T-helper 1 cell (primary cell): ENCODE measurements around the gene CNTN4.

Experiments
- DNase-seq, 5 donors: peaks; one replicate each; pipeline ENCODE4 v3.0.0-alpha.2; 2012 to 2020

Gene CNTN4

DNA sequence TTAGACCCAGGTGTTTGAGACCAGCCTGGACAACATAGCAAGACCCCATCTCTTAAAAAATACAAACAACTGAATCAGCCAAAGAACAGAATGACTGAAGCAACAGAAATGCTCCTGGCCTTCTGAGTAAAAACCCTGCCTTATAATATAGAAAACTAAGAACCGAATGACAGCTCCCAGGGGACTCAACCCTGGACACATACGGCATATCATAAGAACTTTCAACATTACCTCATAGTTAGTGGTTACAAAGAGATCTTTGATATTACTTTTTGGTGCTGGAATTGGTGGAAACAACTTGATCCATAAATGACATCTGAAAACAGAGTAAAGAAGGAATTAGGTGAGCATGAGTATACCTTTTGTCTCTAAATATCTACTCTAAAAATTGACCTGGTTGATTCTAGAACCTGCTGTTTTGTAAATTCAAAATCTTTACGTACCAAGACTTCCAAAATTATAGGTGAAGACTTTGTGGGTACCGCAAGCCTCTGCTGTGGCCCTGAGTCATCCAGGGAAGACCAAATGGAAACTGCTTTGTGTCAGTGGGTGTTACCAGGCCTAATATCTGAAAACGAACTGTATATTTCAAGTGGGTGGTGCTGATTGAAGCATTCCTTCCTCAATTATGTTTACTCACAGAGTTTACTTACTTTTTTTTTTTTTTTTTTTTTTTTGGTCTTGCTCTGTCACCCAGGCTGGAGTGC is 976.0 kb downstream of the CNTN4 start:
- no peak for DNase-seq

DNA sequence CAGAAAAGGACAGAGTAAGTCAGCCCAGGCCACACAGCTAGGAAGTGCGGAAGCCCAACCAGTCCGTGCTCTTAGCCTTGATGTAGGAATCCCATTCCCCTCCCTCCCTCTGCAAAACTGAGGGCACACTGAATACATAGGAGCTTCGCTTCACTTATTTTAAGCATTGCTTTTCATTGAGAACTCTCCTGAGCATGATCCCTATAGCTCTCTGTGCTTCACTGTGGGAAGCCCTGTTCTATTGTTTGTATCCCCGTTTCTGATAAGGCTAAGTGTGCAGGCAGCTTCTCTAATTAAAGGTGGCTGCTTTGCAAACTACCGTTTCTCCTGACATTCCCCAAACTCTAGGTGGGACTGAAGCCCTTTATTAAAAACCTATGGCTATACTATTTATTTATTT is 981.6 kb downstream of the CNTN4 start:
- no peak for DNase-seq

DNA sequence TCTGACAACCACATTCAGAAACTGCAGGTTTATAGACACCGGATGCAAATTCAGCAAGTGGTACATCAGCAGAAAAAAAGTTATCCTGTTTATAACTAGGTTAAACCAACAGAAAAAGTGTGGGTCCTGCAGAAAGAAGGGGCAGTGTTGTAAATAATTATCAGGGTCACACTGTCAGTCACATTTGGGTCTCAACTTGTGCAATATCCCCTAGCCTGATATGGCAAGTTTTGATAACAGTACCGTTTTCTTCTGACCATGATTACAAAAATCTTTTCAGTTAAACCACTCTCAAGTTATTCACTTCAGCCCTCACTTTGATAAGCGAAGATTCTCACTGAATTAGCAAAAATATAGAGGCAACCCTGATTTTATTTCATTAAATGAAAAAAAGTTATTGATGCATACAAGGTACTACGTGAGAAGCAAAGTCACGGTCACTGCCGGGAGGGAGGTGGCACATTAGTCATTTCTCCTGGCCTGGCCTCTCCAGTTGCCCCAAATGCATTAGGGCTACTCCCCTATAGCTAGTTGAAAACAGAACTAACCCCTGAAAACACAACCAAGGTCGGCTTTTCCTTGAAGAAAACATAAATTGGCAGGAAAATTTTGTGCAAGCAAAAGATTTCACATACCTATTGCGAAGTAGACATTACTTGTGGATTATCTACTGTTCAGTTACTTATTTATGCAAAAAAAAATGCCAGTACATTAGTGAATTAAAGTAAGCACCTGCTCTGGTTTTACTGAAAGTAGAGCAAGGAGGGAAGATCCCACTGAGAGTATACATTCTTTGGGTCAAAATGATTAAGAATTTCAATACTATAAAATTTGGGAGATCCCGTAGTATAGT is 982.9 kb downstream of the CNTN4 start:
- DNase-seq, result no peak

DNA sequence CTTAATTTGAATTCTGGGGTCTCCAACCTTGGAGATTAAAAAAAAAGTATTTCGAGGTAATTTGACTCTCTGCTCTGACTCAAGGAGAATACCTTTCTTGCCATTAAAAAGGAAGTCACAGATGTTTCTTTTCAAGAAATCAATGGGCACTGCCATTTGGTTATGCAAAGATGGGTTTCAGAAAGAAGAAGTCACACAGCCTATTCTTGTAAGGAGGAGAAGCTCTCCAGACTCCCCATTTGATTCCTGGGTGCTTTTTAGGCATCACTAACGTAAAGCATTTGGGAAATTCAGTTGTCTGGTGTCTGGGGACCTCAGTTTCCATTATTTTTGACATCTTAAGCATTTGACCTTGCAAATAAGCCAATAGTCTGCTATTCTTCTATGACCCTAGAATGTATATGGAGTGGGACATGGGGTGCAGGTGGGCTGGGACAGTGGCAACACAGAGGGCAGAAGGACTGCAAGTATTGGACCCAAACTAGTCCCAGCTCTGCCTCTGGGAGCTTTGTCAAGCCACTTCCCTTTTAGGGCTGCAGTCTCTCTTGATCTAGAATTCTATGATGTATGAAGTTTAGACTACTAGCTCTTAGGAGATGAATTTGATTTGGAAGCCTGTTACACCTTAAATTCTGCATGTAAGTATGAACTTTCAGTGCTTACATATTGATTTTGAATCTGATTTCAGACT is 983.7 kb downstream of the CNTN4 start:
- no peak for DNase-seq

DNA sequence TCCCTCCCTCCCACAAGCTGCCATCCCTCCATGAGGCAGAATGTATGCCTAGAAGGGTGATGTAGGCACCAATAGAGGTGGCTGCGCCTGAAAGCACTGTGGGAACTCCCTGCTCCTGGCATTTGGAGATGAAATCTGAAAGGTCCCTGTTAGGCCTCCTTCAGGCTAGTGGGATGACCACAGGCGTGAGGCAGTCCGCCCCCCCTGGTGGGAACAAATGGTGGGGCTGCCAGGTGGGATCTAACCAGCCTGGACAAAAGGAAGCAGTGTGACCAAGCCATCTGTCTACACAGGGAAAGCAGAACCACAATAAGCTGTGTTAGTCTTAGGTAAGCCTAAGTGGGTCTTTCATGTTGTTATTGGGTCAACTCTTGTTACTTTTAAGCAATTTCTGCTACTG is 986.2 kb downstream of the CNTN4 start:
- DNase-seq, result no peak

DNA sequence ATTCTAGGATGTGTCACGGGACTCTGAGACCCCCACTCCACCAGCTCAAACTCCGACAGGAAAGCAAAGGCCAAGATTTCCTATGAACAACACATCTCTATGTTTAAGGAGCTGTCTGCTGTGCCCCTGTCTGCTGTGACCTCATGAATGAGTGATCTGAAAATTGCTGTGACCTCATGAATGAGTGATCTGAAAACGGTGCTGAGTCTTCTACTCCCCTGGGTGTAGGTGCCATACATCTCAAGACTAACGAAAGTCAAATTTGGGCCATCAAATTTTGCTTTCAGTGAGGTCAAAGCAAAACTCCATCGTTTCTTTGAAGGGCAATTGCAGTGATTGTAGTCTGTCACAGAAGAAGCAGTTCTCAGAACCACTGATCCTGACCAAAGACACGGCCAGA is 987.1 kb downstream of the CNTN4 start:
- DNase-seq, result no peak

DNA sequence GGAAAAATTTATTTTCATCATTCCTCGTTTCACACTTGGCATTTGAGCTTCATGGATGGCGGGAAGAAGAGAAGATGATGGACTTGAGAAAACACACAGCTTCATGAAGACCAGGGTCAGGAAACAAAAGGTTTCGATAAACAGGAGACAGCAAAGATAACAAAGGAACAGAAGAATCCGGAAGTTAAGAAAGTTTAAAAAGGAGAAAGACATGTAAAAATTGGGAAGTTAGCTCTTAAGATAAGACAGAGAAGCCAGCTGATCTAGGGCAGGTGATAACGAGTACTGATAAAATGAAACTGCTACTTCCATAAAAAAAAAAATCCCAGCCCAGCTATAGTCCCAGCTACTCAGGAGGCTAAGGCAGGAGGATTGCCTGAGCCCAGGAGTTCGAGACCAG is 987.6 kb downstream of the CNTN4 start:
- no peak for DNase-seq

DNA sequence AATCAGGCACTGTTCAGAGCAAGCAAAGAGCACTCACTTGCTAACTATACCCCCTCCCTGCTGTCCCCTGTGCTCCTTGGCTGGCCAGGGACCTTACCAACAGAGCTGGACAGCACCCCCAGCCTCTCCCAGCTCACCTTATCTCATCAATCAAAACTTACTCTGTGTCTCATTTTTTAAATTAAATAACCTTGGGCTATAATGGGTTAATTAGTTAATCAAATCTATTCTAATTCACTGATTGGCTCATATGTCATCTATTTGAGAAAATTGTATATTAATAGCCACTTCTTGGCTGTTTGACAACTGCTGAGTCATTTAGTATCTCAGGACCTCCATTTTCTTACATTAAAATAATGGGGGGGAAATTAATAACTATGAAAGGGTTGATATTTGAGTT is 988.6 kb downstream of the CNTN4 start:
- no peak for DNase-seq

DNA sequence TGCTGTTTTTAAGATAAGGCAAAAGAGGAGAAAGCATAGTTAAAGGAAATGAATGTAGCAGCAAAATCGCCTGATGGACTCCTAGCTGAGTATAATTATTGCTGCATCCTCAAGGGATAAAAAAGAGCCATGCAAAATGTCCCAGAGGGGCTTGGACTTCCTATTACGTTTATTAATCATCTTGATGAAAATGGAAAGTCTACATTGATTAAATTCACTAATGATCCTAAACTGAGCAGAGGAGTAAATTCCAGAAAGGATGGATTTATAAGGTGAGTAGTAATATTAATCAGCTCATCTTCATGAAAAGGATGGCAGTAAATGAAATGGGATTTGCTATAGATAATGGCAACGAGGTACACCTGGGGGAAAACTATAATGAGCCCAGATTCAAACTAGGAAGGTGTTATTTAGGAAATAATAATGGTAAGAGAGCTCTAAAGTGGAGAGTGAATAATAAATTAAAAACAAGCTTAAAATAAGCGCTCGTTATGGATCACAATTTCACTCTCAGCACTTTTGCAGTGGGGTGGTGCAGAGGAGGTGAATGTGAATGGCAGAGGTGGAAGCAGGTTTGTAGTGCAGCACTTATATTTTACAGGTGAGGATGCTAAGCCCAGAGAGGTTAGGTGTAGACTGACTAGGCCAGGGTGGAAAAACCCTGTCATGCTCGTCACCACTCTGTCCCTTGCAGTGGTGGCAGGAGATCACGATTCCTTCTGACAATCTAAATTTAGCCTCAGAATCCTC is 989.2 kb downstream of the CNTN4 start:
- no peak for DNase-seq

DNA sequence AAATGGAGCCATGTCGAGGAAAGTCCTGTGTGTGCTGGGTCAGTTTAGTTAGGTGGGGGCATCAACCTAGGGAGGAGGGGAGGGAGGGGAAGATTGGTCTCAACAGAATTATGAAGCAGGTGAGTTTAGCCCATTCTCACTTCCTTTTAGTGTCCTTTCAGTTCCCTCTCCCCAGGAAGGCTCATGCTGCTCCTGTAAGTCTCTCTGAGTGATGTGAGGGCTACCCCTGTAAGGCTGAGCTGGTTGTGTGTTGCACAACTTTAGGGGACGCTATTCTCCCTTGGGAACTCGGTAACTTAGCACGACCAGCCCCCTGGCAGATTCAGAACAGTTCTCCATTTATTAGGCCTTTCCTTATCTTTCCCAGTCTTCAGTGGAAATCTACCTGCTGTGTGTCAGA is 990.4 kb downstream of the CNTN4 start:
- no peak for DNase-seq

DNA sequence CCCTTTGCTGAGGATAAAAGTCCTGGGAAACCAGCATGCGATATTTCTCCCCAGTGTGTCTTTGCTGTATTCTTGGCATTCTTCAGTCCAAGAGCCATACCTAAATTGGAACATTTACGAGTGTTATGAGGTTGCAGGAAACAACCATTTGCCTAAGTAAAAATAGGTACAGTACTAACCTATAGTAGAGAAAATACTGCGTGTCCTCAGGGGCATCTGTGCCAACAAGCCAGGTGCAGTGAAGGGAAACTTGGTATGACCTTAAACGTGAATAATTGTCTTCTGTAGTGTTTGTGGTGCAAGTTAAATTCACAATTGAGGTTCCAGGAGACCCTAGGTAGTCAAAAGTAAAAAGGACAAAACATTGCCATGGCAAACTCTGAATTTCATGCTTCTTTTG is 999.3 kb downstream of the CNTN4 start:
- no peak for DNase-seq

DNA sequence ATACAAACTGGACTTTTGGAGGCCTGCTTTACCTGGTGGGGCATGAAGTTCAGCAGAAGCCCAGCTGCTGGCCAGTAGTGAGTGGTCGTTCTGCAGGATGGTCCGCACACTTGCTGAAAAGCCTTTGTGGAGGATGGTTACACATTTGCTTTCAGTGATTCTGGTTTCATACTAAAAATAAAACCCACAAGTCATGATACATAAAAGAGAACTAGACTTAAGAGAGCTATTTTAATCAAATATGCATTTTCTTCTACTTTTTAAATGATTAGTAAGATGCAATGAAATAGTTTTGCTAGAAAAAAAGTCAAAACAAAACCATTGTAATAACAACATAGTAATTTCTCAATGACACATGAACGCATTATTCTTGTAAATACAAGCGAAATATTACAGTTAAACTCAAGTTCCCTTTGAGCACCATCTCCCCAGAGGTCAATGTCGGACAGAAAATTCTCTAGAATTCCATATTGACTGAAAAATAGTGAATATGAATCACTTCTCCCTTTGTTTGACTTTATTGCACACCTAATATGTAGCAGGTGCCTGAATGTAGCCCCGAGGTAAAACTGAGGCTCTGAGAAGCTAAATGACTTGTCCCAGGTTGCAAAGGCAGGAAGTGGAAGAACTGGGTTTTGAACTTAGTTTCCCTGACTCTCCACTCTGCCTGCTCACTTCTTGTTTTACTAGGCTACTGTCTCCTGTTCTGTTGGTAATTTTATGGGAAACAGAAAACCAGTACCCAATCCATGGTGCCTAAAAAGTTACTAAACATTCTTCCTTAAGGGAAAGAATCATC is 1003.2 kb downstream of the CNTN4 start:
- no peak for DNase-seq

DNA sequence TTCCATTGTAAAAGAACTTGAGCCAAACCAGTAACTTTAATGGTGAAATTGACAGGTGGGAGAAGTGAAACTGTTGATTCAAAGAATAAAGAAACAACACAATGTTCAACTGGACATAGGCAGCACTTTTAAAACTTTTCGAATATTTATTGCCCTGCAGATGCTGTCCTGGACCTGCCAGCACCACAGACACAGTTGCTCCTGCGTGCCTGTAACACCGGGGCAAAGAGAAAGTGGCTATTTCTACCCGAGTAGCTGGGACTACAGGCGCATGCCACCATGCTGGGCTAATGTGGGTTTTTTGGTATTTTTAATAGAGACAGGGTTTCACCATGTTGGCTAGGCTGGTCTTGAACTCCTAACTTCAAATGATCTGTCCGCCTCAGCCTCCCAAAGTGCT is 1004.1 kb downstream of the CNTN4 start:
- no peak for DNase-seq

DNA sequence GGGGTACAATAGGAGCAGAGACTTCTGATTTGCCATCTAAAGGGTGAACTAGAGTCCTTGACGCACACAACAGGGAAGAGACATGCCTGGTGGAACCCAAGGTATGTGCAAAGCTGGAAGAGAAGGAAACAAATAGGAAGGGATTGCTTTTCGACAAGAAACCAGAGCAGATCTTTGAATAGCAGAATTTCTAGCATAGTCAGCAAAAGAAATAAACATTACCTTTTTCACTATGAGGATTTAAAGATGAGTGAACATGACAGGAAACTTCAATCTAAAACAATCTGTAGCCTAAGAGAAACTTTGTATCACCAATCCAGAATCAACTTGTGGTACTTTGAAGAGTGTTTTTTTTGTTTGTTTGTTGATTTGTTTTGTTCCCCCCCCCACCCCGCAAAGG is 1006.6 kb downstream of the CNTN4 start:
- DNase-seq, result no peak

DNA sequence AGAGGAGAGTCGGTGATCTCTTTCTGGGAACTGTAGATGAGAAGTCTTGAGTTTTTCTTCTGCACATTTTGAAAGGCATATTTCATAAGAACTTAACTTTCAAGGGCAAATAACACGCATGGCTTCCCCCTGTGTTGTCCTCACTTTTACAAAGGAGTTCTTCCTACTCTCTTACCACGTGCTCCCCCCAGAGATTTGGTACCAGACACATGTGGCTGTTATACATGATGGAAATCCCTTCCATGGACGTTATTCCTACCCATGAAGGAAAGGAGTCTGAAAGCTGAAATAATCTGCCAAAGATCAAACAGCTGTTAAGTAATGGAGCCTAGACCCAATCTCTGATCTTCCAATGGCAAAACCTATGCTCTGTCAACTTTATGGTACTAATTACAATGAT is 1007.1 kb downstream of the CNTN4 start:
- DNase-seq, result no peak

DNA sequence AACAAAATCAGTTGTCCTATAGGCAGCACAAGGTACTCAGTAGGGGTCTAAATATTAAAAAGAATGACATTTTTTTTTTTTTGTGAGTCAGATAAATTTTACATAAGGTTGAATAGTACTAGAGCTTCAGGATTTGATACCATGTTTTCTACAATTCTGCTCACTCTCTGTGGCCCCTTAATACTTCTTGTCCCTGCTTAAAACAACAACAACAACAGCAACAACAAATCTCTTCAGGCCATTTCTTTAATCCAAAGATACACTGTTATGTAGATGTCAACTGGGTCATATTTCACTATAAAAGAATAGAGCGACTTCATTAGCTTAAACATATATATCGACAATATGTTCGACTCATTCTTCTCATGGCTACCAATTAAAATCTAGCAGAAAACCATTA is 1008.5 kb downstream of the CNTN4 start:
- DNase-seq, result no peak
